Activated CD4-positive, alpha-beta T cell treated with anti-CD3 and anti-CD28 coated beads for 36 hours (primary cell): ENCODE data around the gene CTSE. TPM values are rescaled to one million over a fixed set of nuclear protein-coding genes. Genes with fewer than 3 reads are reported as not detected.

Experiments used
- ATAC-seq: fragments of 200-7000 bp; cut with Tn5 transposase; one replicate; pipeline ENCODE4 v1.10.0; 2021; ENCODE audit warnings: mild to moderate bottlenecking, moderate library complexity
- CTCF ChIA-PET: fragments of 350-600 bp; sonication (Branson Sonifier 250); formaldehyde crosslinking; loops from one replicate; lab custom pipeline; 2021; ENCODE audit warnings: antibody characterized with exemption; lab: Charles Lee
- POLR2A ChIA-PET: fragments of 350-600 bp; sonication (Branson Sonifier 250); formaldehyde crosslinking; loops from one replicate; lab custom pipeline; 2021; ENCODE audit warnings: antibody characterized with exemption, inconsistent platforms; lab: Charles Lee
- DNase-seq: peaks from one replicate; pipeline ENCODE4 v3.0.0-alpha.2; 2020
- H3K27ac Mint-ChIP-seq: one replicate; pipeline ENCODE4 v1.8.0; 2021; ENCODE audit warnings: mixed read lengths
- H3K27me3 Mint-ChIP-seq: one replicate; pipeline ENCODE4 v1.8.0; 2021; ENCODE audit warnings: mixed read lengths
- H3K36me3 Mint-ChIP-seq: one replicate; pipeline ENCODE4 v1.8.0; 2021; ENCODE audit warnings: low read depth, mixed read lengths
- H3K4me1 Mint-ChIP-seq: one replicate; pipeline ENCODE4 v1.8.0; 2021; ENCODE audit warnings: mixed read lengths
- H3K4me3 Mint-ChIP-seq: one replicate; pipeline ENCODE4 v1.8.0; 2021; ENCODE audit warnings: mild to moderate bottlenecking, moderate library complexity, mixed read lengths
- H3K9me3 Mint-ChIP-seq: one replicate; pipeline ENCODE4 v1.8.0; 2021; ENCODE audit warnings: low read depth, mixed read lengths
- intact Hi-C, 2 experiments: fragments of 100-400 bp; cut with DNase I in 1 of 2; cut with micrococcal nuclease in 1 of 2; formaldehyde crosslinking; loops; one replicate each; pipeline versions ENCODE4 v1.14.2 to v1.15.1; 2022 to 2024; cut with DNase I, micrococcal nuclease
- total RNA-seq, 2 experiments: library from RNA; stranded (reverse); gene quantifications; one replicate each; pipeline ENCODE4 v1.2.3, GENCODE V29; 2021

CTSE gene
- total RNA-seq, 2 experiments from 2014 or later, result not detected

- no peak overlapping the region for H3K27ac Mint-ChIP-seq
- peak; percentile 39 for DNase-seq
- CTCF ChIA-PET, result interaction anchor here (0.7 to 1.3 kb wide), 3 partner anchors 35 to 460 kb away, joined by 3 to 5 read pairs (median 4); no protein-coding TSS in a partner anchor
- H3K4me3 Mint-ChIP-seq, result no peak overlapping the region
- no peaks in the 10 kb centered on the region for H3K27me3 Mint-ChIP-seq
- ATAC-seq, result peak; percentile 85
- POLR2A ChIA-PET, result no interaction called here
- no peaks in the 10 kb centered on the region for H3K36me3 Mint-ChIP-seq
- H3K4me1 Mint-ChIP-seq, result peaks cover 20% of the 10 kb centered on the region
- intact Hi-C loops, result no loop called here
- H3K9me3 Mint-ChIP-seq, result no peaks in the 10 kb centered on the region
Observed at GRCh38 chr1:206012086-206012859, 11.4 kb downstream of the CTSE start.

DNA sequence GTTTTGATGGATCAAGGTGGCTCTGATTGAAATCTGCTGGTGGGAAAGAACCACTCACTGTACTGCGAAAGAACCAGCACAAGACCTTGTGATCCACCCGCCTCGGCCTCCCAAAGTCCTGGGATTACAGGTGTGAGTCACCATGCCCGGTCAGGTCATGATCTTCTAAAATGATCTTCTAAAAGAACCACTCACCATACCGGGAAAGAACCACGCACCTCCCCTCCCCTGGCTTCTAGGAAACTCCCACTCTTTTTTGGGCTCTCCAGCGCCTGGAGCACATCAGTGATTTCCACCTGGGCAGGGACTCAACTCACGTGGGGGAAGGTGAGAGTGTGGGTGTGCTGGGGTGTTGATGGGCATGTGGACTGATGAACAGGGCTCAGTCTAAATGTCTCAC, 12.6 kb downstream of the CTSE start:
- intact Hi-C loops, result no loop called here
- H3K27me3 Mint-ChIP-seq, result peaks cover 3% of the 10 kb centered on the region
- ATAC-seq (peak; percentile 36), DNase-seq (peak; percentile 45)
- ChIA-PET POLR2A (no interaction called here), CTCF (interaction anchor here (1.3 kb wide), 1 partner anchor 34 kb away, joined by 5 read pairs; no protein-coding TSS in a partner anchor)
- H3K36me3 Mint-ChIP-seq, result no peaks in the 10 kb centered on the region
- H3K9me3 Mint-ChIP-seq, result no peaks in the 10 kb centered on the region
- no peak overlapping the region for H3K4me3 Mint-ChIP-seq
- H3K27ac Mint-ChIP-seq, result no peak overlapping the region
- peaks cover 20% of the 10 kb centered on the region for H3K4me1 Mint-ChIP-seq

GRCh38 chr1:206010060-206010459, 13.6 kb downstream of the CTSE start:
- CTCF ChIA-PET, result no interaction called here
- no peak for DNase-seq
- no peak for ATAC-seq
- no peak overlapping the region for H3K4me3 Mint-ChIP-seq
- peaks cover 5% of the 10 kb centered on the region for H3K27me3 Mint-ChIP-seq
- no peaks in the 10 kb centered on the region for H3K36me3 Mint-ChIP-seq
- intact Hi-C loops, result no loop called here
- no peaks in the 10 kb centered on the region for H3K9me3 Mint-ChIP-seq
- POLR2A ChIA-PET, result no interaction called here
- no peak overlapping the region for H3K27ac Mint-ChIP-seq
- H3K4me1 Mint-ChIP-seq, result peaks cover 20% of the 10 kb centered on the region

- intact Hi-C loops, result no loop called here
- Mint-ChIP-seq H3K9me3 (no peaks in the 10 kb centered on the region), H3K27ac (no peak overlapping the region), H3K4me1 (peaks cover 32% of the 10 kb centered on the region), H3K36me3 (no peaks in the 10 kb centered on the region), H3K4me3 (no peak overlapping the region), H3K27me3 (peaks cover 12% of the 10 kb centered on the region)
- no peak for ATAC-seq
- POLR2A ChIA-PET, result no interaction called here
- no peak for DNase-seq
- CTCF ChIA-PET, result interaction anchor here (0.9 kb wide), 1 partner anchor 23 kb away, joined by 4 read pairs; no protein-coding TSS in a partner anchor
Observed at GRCh38 chr1:206006946-206007345, 16.7 kb downstream of the CTSE start.

- ATAC-seq, result no peak
- DNase-seq, result no peak
- no peak overlapping the region for H3K4me3 Mint-ChIP-seq
- H3K36me3 Mint-ChIP-seq, result no peaks in the 10 kb centered on the region
- H3K27me3 Mint-ChIP-seq, result peaks cover 12% of the 10 kb centered on the region
- H3K9me3 Mint-ChIP-seq, result no peaks in the 10 kb centered on the region
- POLR2A ChIA-PET, result no interaction called here
- CTCF ChIA-PET, result no interaction called here
- H3K4me1 Mint-ChIP-seq, result peaks cover 30% of the 10 kb centered on the region
- intact Hi-C loops, result no loop called here
- no peak overlapping the region for H3K27ac Mint-ChIP-seq
Observed at GRCh38 chr1:206005778-206006180, 17.9 kb downstream of the CTSE start.

GRCh38 chr1:206005234-206005633, 18.5 kb downstream of the CTSE start:
- ATAC-seq (no peak), DNase-seq (no peak)
- ChIA-PET POLR2A (no interaction called here), CTCF (no interaction called here)
- Mint-ChIP-seq H3K4me1 (peaks cover 34% of the 10 kb centered on the region), H3K4me3 (no peak overlapping the region), H3K27me3 (peaks cover 12% of the 10 kb centered on the region), H3K27ac (no peak overlapping the region), H3K9me3 (no peaks in the 10 kb centered on the region), H3K36me3 (no peaks in the 10 kb centered on the region)
- intact Hi-C loops, result no loop called here

DNA sequence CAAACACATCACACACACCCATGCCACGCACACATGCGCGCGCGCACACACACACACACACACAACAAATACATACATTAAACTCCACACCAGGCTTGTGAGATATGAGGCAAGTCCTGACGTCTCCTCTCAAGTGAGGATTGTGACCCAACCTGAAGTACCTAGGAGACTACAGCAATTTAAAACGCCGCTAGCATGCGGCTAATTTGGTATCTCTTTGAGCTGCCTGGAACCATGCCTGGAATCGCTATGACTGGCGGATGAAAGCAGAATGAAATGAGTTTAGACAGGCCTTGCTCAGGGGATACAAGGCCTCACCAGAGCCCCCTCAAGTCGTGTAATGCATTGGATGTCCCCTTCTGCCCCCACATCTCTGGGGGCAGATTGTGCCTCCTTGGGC, 18.9 kb downstream of the CTSE start:
- CTCF ChIA-PET, result no interaction called here
- POLR2A ChIA-PET, result no interaction called here
- DNase-seq, result no peak
- H3K4me1 Mint-ChIP-seq, result peaks cover 34% of the 10 kb centered on the region
- ATAC-seq, result no peak
- H3K27me3 Mint-ChIP-seq, result peaks cover 12% of the 10 kb centered on the region
- no peak overlapping the region for H3K4me3 Mint-ChIP-seq
- no peaks in the 10 kb centered on the region for H3K9me3 Mint-ChIP-seq
- intact Hi-C loops, result no loop called here
- H3K36me3 Mint-ChIP-seq, result no peaks in the 10 kb centered on the region
- no peak overlapping the region for H3K27ac Mint-ChIP-seq

GRCh38 chr1:206003854-206004800, 19.6 kb downstream of the CTSE start:
- Mint-ChIP-seq H3K36me3 (no peaks in the 10 kb centered on the region), H3K4me3 (no peak overlapping the region), H3K27me3 (peaks cover 12% of the 10 kb centered on the region), H3K4me1 (peaks cover 34% of the 10 kb centered on the region), H3K9me3 (no peaks in the 10 kb centered on the region), H3K27ac (no peak overlapping the region)
- no peak for ATAC-seq
- DNase-seq, result no peak
- CTCF ChIA-PET, result no interaction called here
- POLR2A ChIA-PET, result interaction anchor here (0.6 kb wide), 1 partner anchor 152 kb away, joined by 3 read pairs; no protein-coding TSS in a partner anchor
- intact Hi-C loops, result no loop called here

DNA sequence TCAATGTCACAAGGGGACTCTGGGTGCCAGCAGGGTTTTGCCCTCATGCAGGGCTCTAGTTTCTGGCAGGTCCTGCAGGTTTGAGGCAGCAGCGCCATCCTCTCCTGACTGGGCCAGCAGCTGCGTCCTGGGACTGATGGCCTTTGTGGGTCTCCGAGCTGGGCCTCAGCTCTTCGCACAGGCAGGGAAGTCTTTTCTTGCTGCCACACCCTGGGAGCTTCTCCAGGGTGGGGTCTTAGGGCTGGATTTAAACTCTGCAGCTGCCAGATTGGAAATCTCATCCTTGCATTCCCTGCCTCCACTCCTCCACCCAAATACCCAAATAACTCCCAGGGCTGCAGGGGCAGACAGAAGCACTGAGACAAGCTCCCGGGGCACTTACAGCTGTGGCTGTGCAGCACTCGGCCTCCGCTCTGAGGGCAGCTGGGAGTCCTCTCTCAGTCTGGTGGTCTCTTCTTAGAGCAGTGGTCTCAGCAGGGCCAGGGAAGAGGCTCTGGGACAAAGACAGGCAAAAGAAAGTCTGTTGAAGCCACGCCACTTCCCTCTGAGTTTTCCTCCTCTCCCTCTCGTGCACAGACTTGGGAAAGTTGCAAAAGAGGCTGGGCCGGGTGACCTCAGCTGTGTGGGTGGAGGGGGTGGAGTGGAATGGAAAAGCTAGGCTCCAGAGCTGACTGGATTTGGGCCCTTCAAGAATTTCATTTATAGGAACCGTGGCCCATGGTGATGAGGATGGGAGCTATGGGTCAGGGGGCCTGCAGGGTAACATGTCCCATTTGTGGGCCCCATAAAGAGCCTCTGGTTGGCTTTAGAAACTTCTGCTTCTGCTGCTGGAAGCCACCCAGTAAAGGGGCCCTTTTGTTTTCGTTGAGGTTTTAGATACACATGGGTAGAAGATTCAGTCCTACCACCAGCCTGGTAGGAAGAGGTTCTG, 20.6 kb downstream of the CTSE start, which contains the start of gene RAB7B:
Gene RAB7B, minus strand, starts transcription at position 525 of the 931 bp plus-strand sequence. CDS start 9,260 bp downstream, outside the sequence.
- H3K9me3 Mint-ChIP-seq, result no peaks in the 10 kb centered on the region
- peaks cover 12% of the 10 kb centered on the region for H3K27me3 Mint-ChIP-seq
- no peak within 1 kb of the TSS for H3K4me3 Mint-ChIP-seq
- H3K27ac Mint-ChIP-seq, result no peak within 1 kb of the TSS
- intact Hi-C loops, result no loop called here
- ATAC-seq (no peak), DNase-seq (peak; percentile 29)
- ChIA-PET CTCF (interaction anchor here (0.7 kb wide), 2 partner anchors 158 to 164 kb away, joined by 3 read pairs; no protein-coding TSS in a partner anchor), POLR2A (interaction anchor here (0.6 kb wide), 1 partner anchor 151 kb away, joined by 3 read pairs; no protein-coding TSS in a partner anchor)
- H3K36me3 Mint-ChIP-seq, result no peaks in the 10 kb centered on the region
- H3K4me1 Mint-ChIP-seq, result peaks cover 34% of the 10 kb centered on the region

DNA sequence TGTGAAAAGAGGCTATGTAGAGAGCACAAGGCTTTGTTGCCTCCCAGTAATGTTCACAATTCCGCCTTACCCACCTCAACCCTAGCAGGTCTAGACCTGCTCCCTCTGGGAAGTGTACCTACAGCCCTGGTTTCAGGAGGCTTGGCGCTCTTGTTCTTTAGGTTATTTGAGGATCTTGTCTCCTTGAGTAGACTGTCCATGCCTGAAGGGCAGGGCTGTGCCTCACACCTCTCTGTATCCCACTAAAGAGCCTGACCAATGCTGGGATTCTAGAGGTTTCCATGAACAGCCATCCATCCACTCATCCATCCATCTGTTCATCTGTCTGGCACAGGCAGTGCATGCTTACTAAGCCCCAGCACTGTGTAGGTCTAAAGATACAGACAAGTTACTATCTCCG, 21.5 kb downstream of the CTSE start:
- no peak for ATAC-seq
- Mint-ChIP-seq H3K27ac (no peak overlapping the region), H3K4me1 (peaks cover 34% of the 10 kb centered on the region), H3K27me3 (peaks cover 12% of the 10 kb centered on the region), H3K36me3 (no peaks in the 10 kb centered on the region), H3K9me3 (no peaks in the 10 kb centered on the region), H3K4me3 (no peak overlapping the region)
- intact Hi-C loops, result no loop called here
- DNase-seq, result no peak
- CTCF ChIA-PET, result interaction anchor here (0.7 kb wide), 2 partner anchors 157 to 163 kb away, joined by 3 read pairs; no protein-coding TSS in a partner anchor
- POLR2A ChIA-PET, result no interaction called here
